ENCODE data around the gene CLIC3.

The CLIC3 gene

DNA sequence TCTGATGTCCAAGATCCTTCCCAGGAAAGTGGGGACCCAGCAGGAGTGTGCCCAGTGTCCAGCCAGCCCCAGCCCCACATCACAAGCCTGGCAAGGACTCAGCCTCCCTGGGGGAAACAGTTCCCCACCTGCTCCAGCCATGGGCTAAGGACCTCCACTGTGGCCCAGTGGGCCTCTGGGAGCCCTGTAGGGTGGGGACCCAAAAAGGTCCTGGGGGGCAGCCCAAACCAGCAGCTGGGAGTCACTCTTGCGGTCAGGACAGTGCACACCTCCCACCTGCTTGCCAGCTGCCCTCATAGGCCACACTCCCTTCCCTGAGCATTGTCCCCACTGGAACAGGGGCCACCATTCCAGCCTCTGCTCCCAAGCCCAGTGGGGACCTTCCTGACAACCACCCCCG, 30.0 kb upstream of the CLIC3 start:
- in situ Hi-C loops (cut with HindIII; ENCODE audit: low pct_ligation_motif_present, low sequenced_read_pairs) = loop anchor here (25.0 kb wide), 2 partner anchors 89 to 214 kb away; partner anchors contain the start of genes C8G, FBXW5 and RABL6
- Histone ChIP-seq H3K4me3 (ENCODE audit: low read depth, low read length) (no peak overlapping the region), H3K27ac (no peak overlapping the region), H3K36me3 (replicated peaks) (no peaks in the 10 kb centered on the region), H3K27me3 (replicated peaks) (no peaks in the 10 kb centered on the region)
- DNase-seq = no peak
- TF ChIP-seq, protein P1, sequence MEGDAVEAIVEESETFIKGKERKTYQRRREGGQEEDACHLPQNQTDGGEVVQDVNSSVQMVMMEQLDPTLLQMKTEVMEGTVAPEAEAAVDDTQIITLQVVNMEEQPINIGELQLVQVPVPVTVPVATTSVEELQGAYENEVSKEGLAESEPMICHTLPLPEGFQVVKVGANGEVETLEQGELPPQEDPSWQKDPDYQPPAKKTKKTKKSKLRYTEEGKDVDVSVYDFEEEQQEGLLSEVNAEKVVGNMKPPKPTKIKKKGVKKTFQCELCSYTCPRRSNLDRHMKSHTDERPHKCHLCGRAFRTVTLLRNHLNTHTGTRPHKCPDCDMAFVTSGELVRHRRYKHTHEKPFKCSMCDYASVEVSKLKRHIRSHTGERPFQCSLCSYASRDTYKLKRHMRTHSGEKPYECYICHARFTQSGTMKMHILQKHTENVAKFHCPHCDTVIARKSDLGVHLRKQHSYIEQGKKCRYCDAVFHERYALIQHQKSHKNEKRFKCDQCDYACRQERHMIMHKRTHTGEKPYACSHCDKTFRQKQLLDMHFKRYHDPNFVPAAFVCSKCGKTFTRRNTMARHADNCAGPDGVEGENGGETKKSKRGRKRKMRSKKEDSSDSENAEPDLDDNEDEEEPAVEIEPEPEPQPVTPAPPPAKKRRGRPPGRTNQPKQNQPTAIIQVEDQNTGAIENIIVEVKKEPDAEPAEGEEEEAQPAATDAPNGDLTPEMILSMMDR (IDR thresholded peaks at IDR 0.05; ENCODE audit: low read depth, low read length, missing control alignments) = no peak

DNA sequence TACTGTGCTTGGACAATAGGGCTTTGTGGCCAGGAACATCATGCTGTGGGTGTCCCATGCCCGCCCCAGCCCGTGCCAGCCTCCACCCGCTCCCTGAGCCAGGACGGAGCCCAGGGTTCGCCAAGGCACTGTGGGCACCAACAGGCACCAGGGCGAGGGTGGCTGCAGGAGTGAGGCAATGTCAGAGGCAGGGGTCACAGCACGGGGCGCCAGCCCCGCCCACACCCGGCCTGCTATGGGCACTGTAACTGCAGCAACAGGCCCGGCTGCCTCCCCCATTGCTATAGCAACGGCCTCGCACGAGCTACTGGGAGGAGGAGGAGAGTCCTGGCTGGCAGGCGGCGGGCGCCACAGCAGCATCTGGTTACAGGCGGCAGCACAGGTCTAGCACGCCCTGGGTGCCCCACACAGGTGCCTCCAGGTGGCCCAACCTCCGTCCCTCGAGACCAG, 29.2 kb upstream of the CLIC3 start:
- H3K27ac ChIP-seq = no peak overlapping the region
- H3K4me3 ChIP-seq (ENCODE audit: low read depth, low read length) = no peak overlapping the region
- H3K27me3 ChIP-seq (replicated peaks) = no peaks in the 10 kb centered on the region
- no peaks in the 10 kb centered on the region for H3K36me3 ChIP-seq (replicated peaks)
- TF ChIP-seq, protein P1 (IDR thresholded peaks at IDR 0.05; ENCODE audit: low read depth, low read length, missing control alignments) = no peak
- no peak for DNase-seq
- in situ Hi-C loops (cut with HindIII; ENCODE audit: low pct_ligation_motif_present, low sequenced_read_pairs) = loop anchor here (25.0 kb wide), 2 partner anchors 88 to 213 kb away; partner anchors contain the start of genes C8G, FBXW5 and RABL6

DNA sequence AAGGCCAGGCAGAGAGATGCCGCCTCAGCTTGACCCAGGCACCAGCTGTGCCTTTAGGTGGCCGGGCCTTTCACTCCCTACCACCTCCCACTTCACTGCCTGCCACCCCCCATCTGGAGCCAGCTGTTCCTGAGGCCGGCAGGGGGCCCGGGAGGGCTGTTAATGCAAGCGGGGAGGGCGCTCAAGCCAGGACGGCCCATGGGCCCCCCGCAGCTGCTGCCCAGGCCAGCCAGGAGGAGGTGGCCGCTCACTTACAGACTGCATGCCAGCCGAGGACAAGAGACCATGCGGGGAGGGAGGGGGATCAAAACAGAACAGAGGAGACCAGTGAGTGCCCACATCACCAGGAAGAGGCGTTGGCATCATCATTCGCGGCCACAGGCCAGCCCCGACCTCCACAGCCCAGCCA, 27.2 kb upstream of the CLIC3 start:
- TF ChIP-seq, protein P1 (IDR thresholded peaks at IDR 0.05; ENCODE audit: low read depth, low read length, missing control alignments) = peak; percentile 9

DNA sequence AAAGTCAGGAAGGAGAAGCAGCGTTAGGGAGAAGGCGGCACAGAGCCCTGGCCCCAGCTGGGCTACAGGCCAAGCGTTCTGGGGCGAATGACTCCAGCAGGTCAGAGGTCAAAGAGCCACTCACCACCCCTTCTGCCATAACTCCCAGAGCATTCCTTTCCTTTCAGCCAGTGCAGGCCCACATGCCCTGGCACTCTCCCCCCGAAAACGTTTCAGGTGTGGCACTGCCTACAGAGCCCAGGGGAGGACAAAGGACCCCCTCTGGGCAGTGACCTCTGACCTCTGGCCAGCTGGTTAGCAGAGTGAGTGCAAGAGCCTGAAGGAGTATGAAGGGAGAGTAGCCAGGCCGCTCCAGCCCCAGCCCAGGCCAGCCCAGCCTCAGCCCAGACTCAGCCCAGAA, 26.8 kb upstream of the CLIC3 start:
- TF ChIP-seq, protein P1 (IDR thresholded peaks at IDR 0.05; ENCODE audit: low read depth, low read length, missing control alignments) = no peak
- no peak overlapping the region for H3K27ac ChIP-seq
- H3K4me3 ChIP-seq (ENCODE audit: low read depth, low read length) = no peak overlapping the region
- peaks cover 2% of the 10 kb centered on the region for H3K36me3 ChIP-seq (replicated peaks)
- in situ Hi-C loops (cut with HindIII; ENCODE audit: low pct_ligation_motif_present, low sequenced_read_pairs) = no loop called here
- no peaks in the 10 kb centered on the region for H3K27me3 ChIP-seq (replicated peaks)
- no peak for DNase-seq

More for the DNA sequence above, 27.2 kb upstream of the CLIC3 start:
- peaks cover 2% of the 10 kb centered on the region for H3K36me3 ChIP-seq (replicated peaks)
- no peak overlapping the region for H3K27ac ChIP-seq
- H3K27me3 ChIP-seq (replicated peaks) = no peaks in the 10 kb centered on the region
- DNase-seq = no peak
- in situ Hi-C loops (cut with HindIII; ENCODE audit: low pct_ligation_motif_present, low sequenced_read_pairs) = no loop called here
- H3K4me3 ChIP-seq (ENCODE audit: low read depth, low read length) = no peak overlapping the region

DNA sequence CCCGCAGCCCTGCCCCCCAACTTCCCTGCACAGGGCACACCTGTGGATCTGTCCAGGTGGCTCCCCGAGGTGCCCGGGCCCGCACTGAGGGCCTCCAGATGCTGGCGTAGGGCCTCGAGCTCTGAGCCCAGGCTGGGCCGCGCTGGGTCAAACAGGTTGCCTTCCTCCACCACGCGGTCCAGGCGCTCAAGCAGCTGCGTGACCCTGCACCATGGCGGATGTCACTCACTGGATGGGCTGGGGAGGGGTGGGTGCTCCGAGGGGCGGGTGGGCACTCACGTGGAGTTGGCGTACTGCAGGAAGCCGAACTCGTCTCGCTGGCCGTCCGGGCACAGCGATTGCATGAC, 26.3 kb upstream of the CLIC3 start:
- TF ChIP-seq, protein P1 (IDR thresholded peaks at IDR 0.05; ENCODE audit: low read depth, low read length, missing control alignments) = no peak
- H3K27me3 ChIP-seq (replicated peaks) = no peaks in the 10 kb centered on the region
- in situ Hi-C loops (cut with HindIII; ENCODE audit: low pct_ligation_motif_present, low sequenced_read_pairs) = no loop called here
- H3K4me3 ChIP-seq (ENCODE audit: low read depth, low read length) = no peak overlapping the region
- peaks cover 2% of the 10 kb centered on the region for H3K36me3 ChIP-seq (replicated peaks)
- H3K27ac ChIP-seq = no peak overlapping the region
- DNase-seq = no peak

DNA sequence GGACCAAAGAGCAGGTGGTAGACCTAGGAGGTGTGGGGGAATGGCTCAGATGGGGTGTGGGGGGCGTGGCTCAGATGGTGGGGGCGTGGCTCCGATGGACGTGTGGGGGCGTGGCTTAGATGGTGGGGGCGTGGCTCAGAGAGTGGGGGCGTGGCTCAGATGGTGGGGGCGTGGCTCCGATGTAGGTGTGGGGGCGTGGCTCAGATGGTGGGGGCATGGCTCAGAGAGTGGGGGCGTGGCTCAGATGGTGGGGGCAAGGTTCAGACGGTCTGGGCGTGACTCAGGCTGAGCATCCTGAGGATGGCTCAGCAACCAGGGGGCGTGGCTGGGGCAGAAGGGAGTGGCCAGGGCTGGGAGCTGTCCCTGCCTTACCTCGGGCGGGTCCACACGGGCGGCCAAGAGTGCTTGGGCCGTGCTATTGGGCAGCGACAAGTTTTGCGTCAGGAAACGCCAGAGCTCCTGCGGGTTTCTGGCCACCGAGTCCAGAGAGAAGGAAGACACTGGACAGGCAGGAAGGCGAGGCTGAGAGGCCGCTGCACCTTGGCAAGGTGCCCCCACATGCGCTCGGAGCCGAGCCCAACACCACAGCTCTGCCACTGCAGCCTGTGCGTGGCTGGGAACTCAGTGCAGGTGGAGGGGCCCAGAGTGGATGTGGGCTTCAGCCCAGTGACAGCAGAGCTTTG, 25.8 kb upstream of the CLIC3 start:
- H3K4me3 ChIP-seq (ENCODE audit: low read depth, low read length) = no peak overlapping the region
- TF ChIP-seq, protein P1 (IDR thresholded peaks at IDR 0.05; ENCODE audit: low read depth, low read length, missing control alignments) = no peak
- no peak overlapping the region for H3K27ac ChIP-seq
- peak; percentile 47 for DNase-seq
- H3K36me3 ChIP-seq (replicated peaks) = peaks cover 7% of the 10 kb centered on the region
- in situ Hi-C loops (cut with HindIII; ENCODE audit: low pct_ligation_motif_present, low sequenced_read_pairs) = no loop called here
- H3K27me3 ChIP-seq (replicated peaks) = no peaks in the 10 kb centered on the region

All from brain microvascular endothelial cell (primary cell).